GM18873 (cell line): ENCODE data around the gene P3H1.
"Not testable (repeated sequence)": the region's sequence is repeated elsewhere in the genome, so short reads cannot be mapped to it uniquely, and the experiment has no call there.

Source experiments
- ATAC-seq: cut with Tn5 transposase; IDR thresholded peaks from one replicate; pipeline ENCODE4 v1.9.1; 2021; ENCODE audit warnings: mild to moderate bottlenecking, moderate library complexity, moderate number of reproducible peaks; ENCODE audit not compliant: unreplicated experiment, low FRiP score

The P3H1 gene, protein sequence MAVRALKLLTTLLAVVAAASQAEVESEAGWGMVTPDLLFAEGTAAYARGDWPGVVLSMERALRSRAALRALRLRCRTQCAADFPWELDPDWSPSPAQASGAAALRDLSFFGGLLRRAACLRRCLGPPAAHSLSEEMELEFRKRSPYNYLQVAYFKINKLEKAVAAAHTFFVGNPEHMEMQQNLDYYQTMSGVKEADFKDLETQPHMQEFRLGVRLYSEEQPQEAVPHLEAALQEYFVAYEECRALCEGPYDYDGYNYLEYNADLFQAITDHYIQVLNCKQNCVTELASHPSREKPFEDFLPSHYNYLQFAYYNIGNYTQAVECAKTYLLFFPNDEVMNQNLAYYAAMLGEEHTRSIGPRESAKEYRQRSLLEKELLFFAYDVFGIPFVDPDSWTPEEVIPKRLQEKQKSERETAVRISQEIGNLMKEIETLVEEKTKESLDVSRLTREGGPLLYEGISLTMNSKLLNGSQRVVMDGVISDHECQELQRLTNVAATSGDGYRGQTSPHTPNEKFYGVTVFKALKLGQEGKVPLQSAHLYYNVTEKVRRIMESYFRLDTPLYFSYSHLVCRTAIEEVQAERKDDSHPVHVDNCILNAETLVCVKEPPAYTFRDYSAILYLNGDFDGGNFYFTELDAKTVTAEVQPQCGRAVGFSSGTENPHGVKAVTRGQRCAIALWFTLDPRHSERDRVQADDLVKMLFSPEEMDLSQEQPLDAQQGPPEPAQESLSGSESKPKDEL

DNA sequence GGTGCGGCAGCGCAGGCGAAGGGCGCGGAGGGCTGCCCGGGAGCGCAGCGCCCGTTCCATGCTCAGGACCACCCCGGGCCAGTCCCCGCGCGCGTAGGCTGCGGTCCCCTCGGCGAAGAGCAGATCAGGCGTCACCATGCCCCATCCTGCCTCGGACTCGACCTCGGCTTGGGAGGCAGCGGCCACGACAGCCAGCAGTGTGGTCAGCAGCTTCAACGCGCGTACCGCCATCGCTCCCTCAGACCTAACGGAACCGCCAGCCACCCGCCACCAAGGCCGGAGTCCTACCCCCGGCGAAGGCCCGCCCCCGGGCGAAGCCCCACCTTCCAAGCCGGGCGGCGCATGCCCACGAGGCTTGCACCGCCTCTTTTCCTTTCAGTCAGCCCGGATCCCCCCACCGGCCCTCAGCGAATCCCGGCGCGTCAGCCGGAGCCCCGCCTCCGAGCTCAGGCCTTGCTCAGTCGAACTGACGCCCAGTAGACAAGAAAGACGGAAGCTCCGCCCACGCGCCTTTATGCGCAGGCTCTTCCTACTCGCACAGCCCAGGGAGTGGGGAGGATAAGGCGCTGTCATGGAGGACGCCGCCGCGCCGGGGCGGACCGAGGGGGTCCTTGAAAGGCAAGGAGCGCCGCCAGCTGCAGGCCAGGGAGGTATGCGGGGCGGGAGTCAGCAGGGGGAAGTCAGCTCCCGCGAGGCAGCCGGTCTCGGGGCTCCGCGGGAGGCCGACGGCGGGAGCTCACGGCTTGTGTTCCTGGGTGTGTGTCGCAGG, at the start of gene P3H1, which contains the start of gene C1orf50:
P3H1 (minus strand) TSS at position 288 of the 769 bp plus-strand sequence; CDS start at position 231, 57 bp downstream.
C1orf50 (plus strand) TSS at position 509 of the 769 bp plus-strand sequence; CDS start at position 572, 63 bp downstream.
- peak; percentile 91 for ATAC-seq

DNA sequence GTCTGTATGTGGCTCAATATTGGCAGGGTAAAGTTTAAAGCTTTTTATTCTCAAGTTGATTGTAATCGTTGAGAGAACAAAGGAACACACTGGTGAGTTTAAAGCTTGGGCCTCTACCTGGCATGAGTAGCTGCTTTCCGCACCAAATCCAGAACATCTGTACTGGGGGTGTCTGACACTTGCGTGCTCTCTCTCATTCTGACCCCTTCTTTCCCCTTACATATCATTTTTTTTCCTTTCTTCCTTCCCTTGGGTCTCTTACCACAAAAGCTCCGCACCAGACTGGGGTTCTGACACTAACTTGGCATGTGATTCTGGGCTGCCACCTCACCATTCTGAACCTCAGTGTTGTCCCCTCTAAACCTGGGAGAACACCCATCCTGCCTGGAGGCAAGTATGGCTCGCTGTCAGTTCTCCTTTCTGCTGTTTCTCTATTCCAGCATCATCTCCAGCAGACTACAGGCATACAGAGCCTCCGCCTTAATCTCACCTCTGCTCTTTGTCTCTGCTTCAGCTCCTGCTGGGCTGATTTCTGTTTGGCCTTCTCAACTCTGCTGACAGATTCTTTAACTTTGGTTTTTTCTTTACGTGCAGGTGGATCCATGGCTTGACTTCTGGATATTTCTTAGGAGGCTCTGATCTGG, 49.2 kb upstream of the P3H1 start:
- ATAC-seq, result no peak

DNA sequence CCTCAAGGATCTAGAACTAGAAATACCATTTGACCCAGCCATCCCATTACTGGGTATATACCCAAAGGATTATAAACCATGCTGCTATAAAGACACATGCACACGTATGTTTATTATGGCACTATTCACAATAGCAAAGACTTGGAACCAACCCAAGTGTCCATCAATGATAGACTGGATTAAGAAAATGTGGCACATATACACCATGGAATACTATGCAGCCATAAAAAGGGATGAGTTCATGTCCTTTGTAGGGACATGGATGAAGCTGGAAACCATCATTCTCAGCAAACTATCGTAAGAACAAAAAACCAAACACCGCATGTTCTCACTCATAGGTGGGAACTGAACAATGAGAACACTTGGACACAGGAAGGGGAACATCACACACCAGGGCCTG, 48.0 kb upstream of the P3H1 start:
- ATAC-seq, result not testable (repeated sequence)

DNA sequence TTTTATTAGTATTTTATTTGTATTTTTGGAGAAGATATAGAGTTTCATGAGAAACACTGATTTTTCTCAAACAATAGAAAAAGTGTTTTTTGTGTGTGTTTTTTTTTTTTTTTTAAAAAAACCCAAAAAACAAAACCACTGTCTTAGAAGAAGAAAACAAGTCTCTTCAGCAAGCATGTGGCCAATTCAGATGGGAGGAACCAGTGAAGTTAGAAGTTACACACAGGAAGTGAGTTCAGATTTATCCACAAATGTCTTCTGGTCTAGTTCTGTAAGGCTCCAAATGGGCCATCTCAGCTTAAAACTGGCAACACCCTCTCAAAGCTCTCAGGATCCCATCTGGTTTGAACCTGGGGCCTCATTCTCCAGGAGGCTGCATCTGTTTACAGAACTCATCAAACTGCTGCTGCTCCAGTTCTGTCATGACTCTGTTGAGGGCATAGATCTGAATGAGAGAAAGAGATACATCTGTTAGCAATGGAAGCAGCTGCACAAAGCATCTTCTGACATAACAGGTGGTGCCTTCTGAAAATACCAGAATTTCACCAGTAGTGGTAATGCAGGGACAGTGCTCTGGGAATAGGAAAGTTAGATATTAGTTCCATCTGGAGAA, 40.3 kb upstream of the P3H1 start:
- no peak for ATAC-seq

DNA sequence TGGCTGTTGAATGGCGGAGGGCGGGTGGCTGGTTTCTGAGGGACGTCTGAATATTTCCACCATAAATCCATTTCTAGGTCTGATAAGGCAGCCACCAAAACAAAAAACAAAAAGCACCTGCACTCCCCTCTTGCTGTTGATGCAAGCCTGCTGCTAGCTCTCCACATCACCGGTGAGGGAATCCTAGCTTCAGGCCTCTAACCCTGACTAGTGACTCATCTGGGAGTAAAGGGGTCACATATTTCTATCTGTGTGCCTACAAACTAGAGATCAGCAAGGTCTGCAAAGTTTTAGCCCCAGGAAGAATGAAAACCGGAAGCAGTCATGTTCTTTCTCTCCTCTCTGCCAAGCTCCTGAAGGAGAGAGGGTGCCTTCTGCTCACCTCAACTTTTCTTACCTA, 39.8 kb upstream of the P3H1 start:
- no peak for ATAC-seq

DNA sequence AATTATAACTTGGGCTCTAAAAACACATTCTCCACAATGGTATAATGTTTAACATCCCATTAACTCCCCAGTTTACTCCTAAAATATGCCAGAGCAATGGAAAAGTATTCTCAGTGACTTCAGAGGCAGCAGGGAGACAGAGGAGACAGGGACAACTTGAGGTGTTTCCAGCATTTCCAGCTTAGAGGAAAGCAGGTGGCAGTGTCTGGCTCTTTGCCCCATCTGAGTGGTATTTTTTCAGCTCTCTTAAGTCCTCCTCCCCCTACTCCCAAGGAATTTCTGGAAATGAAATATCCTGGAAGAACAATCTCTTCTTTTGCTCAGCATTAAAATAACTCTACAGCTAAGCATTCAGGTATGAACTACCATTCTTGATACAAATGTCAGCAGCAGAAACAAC, 39.3 kb upstream of the P3H1 start:
- no peak for ATAC-seq

DNA sequence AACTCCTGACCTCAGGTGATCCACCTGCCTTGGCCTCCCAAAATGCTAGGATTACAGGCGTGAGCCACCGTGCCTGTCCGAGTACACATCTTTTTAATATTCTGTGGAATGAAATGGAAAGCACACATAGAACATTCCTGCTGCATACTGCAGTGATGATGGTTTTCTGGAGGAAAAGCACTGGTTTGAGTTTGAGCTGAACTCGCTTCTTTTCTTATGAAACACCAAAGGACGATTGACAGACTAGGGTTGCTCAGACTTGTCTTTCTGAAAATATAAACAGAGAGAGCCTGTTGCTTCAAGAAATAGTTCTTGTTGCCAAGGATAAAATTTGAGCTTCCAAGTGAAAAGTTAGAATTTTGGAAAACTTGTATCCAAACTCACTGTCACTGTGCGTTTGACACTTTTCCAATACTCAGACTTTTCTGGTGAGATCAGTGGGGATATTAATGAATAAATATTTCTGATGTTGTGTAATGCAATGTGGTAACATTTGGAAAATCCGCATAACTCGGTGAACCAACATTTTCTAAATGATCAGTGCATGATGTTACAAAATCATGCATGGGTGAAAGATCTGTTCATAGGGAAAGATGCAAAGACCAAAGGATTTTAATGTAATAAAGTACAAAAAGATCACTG, 35.1 kb upstream of the P3H1 start:
- no peak for ATAC-seq

DNA sequence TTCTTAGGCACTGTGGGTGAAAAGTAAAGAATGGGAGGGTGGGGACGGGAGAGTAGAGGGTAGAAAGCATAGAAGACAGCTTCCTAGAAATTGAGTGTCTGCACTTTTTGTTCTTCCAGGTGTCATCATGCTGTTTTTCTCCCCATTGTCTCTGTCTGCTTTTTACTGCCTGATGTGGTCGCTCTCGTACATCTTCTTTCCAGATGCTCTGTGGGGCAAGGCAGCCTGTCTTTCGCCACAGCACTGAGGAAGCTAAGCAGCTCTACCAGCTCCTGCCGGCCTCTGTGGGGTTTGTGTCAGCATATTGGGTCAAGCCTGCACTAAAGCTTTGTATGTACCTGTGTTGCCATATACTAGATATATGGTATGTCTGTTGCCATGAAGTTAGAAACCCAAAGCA, 31.2 kb upstream of the P3H1 start:
- ATAC-seq, result no peak

DNA sequence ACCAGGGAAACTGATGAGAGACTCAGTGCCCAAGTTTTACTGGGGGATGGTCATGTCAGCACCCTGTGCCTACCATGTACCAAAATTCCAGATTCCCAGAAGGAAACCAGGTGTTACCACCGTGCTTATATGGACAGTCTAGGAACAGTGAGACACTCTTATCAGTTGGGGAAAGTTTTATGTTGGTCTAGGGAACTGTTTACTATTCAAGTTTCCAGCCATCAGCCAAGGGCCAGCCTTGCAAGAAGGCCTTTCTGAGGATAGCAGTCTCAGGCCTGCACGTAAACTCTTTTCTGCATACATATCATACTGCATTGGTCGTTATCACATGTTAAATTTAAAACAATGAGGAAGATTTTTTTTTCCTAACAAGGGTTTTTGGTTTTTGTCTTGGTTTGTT, 30.6 kb upstream of the P3H1 start:
- no peak for ATAC-seq

DNA sequence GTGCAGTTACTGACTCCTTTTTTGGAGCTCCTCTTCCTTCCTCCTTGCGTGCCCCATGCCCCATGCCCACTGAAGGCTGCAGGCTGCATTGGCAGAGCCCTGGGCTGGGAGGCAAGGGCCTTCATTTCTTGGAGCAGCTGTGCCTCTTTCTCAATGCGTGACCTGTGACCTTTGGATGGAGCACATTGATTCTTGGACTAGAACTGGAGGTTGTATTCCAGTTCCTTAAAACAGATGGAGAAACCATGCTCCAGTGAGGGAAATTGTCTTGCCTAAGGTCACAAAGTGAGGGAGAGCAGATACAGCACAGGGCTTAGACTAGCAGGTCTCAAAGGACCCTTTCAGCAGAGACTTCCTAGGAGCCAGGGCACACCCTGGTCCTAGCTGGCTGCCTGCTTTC, 27.0 kb upstream of the P3H1 start:
- no peak for ATAC-seq

DNA sequence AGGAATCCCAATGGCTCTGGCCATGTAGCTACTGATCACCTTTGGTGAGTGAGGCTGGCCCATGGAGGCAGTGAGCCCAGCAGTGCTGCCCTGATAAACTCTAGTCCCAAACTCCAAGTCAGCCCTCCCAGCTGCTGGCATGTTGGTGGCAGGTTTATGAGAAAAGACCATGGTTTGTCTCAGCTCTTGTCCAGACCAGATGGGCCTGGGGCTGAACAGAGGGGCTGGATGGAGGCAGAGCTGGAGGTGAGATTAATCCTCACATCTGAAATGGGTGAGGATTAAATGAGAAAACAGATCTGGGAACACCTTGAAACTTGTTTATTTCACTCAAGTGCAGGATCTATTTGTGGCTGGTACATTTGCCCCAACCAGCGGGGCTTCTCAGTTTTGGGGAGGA, 21.2 kb upstream of the P3H1 start:
- ATAC-seq, result no peak

DNA sequence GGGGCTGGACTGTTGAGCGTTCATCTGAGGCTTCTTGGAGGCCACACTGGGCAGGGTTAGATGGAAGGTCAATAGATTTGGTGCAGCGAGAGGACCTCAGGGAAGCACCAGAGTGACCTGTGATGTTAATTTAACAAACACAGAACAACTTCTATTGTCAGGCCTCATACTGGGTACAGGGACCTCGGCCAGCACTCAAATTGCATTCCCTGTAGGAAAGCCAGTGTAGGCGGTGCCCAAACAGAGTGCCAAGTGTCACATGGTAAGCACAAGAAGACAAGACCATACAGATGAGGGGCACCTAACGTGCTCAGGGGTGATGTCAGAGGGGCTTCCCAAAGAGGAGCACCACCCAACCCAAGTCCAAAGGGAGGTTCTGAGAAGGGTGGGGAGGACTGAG, 19.3 kb upstream of the P3H1 start:
- no peak for ATAC-seq

DNA sequence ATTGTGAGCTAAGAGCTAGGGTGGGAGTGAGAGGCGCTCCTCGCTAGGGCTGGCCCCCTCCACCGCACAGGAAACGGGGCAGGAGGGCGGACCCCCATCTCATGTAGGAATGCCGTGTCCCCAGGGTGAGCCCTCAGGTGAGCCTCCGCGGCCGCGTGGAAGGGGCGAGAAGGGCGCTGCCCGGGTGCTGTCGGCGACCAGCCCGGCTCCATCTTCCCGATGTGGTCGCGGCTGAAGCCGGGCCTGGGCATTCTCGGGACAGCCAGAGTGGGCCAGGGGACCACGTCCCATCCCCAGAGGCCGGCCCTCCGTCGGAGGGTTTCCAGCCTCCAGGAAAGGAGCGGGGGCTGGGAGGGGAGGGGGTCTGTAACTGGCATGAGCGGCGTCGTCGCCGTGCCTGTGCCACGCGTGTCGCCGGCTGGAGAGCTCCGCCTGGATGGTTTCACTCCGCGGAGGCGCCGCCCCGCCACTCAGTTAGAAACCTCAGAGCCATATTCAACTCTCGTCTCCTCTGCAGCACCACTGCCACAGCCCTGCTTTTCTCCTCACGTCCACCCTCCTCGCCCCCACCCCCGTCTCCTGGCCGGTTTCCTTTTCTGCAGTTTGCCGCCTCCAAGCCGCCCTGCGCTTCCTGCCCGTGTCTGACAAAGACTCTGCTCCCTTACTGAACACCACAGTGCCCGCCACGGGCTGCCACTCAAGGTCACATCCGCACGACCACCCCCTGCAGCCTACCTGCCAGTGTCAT, 18.3 kb upstream of the P3H1 start, which contains the start of gene TMEM269:
TMEM269 (plus strand) TSS at position 46 of the 748 bp plus-strand sequence. CDS start 4,903 bp downstream, outside the sequence.
- no peak for ATAC-seq

DNA sequence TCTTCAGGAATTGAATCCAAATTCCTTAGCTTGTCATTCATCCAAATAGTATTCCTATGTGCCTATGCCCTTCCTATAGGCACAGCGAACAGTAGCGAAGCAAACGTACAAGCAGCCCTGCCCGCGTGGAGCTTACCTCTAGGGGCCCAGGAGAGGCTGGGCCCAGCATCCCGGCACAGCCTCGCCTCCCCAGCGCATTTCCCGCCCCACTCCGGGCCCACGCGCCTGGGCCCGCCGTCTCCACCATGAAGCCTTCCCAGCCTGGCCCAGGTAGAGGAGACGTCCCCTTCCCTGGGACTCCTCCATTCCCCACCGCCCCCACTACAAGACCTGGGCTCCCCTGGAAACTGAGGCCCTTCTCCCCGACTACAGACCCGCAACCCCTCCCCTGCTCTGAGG, 17.7 kb upstream of the P3H1 start:
- no peak for ATAC-seq

DNA sequence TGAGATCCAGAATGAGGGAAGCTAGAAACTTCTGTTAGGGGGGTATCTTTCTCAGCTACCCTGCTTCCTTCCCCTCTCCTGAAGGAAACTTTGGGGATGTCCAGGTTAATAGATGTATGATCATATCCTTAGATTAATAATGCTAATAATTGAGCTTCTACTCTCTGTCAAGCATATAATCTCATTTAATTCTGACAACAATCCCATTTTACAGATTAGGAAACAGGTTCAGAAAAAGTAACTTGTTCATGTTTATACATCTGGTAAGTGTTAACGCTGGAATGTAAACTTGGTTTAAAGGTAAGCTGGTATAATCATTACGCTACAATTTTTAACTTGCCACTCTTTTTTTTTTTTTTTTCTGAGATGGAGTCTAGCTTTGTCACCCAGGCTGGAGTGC, 16.3 kb upstream of the P3H1 start:
- no peak for ATAC-seq

DNA sequence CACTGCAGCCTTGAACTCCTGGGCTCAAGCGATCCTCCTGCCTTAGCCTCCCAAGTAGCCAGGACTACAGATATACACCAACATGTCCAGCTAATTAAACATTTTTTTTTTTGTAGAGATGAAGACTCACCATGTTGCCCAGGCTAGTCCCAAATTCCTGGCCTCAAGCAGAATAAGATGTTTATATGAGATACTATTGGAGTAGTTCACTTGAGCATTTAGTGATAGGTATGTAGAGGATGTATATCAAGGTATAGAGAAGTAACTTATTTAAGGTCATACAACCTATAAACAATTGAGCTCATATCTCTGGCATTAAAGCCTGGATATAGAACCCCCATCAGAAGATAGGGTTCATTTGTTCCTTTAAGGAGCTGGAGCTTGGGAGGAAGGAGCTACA, 13.3 kb upstream of the P3H1 start:
- no peak for ATAC-seq

DNA sequence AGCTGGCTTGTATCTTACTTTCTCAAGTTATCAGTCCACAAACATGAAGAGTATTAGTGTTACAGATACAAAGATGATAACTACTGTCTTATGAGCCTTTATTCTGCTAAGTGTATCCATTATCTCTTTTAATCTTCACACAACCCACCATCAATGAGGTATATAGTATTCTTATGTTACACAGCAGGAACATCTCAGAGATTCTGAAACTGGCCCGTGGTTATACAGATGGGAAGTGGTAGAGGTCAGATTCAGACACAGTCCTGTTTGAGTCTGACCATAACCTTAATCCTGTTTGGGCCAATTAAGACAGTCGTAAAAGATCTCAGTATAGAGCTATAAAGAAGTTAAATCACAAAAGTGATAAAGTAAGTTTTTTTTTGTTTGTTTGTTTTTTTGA, 12.9 kb upstream of the P3H1 start:
- no peak for ATAC-seq

DNA sequence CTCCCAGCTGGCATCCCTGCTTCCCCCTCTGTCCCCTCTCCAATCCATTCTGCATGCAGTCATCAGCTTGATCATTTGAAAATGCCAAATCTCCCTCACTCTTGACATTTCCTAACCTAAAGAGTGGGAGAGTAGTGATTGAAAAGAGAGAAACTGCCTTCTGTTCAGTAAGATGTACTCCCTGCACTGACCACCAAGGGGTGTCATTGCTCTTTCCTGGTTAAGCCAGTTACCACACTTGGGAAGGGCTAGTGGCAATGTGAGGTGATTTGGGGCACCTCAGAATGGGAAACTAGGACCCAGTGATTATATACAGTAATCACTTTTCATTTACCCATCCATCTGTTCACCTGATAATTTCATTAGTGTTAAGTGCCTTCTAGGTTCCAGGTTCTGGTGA, 11.0 kb upstream of the P3H1 start:
- ATAC-seq, result no peak

DNA sequence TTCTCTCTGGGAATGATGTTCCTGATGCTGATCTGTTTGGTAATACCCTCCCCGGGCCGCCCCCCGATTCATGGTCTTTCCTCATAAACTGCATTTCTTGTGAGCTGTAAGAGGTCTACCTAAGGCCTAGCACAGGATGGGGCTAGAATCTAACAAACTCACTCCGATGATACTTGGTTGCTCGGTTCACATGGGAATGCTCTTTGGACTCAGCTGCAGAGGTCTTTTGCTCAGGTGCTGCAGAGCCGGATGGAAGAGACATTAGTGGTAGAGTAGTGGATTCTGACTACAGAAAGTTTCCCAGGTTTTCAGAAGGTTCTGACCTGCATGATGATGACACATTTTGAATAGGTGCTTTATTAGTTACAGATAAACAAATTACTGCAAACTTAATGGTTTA, 9.7 kb upstream of the P3H1 start:
- no peak for ATAC-seq
